Ovary (tissue), 9 donors: Measurements from ENCODE around the gene TMEM192. TPM values are rescaled to one million over a fixed set of nuclear protein-coding genes. Genes with fewer than 3 reads are reported as not detected.
"Not testable (repeated sequence)": the region's sequence is repeated elsewhere in the genome, so short reads cannot be mapped to it uniquely, and the experiment has no call there.

Source experiments
- DNase-seq, 5 donors: peaks; one replicate each; pipeline ENCODE4 v3.0.0-alpha.2; 2019 to 2020
- H3K27ac ChIP-seq, 2 donors: fragments of 200-600 bp; one replicate each; pipeline versions ENCODE4 v1.5.1 to v1.8.0; 2019 to 2022
- H3K27me3 ChIP-seq: fragments of 200-600 bp; one replicate; pipeline ENCODE4 v1.8.0; 2022
- H3K36me3 ChIP-seq: fragments of 200-600 bp; sonication (generic); one replicate; pipeline ENCODE4 v1.5.1; 2019
- H3K4me1 ChIP-seq: one replicate; pipeline ENCODE4 v1.8.1; 2013; ENCODE audit warnings: mild to moderate bottlenecking, moderate library complexity; ENCODE audit not compliant: insufficient read depth
- H3K4me3 ChIP-seq: fragments of 200-600 bp; sonication (generic); one replicate; pipeline ENCODE4 v1.5.1; 2017
- H3K9me3 ChIP-seq, 2 donors: fragments of 200-600 bp in 1 of 2; sonication (generic) in 1 of 2; one replicate each; pipeline versions ENCODE4 v1.5.1 to v1.8.1; 2013 to 2019; ENCODE audit warnings: mild to moderate bottlenecking in 1 of 2, moderate library complexity in 1 of 2
- EP300 ChIP-seq: sonication (generic); formaldehyde crosslinking; IDR thresholded peaks from one replicate; pipeline ENCODE4 v1.6.1; 2017; ENCODE audit warnings: antibody characterized with exemption
- POLR2A ChIP-seq: fragments of 450-650 bp; IDR thresholded peaks from one replicate; pipeline ENCODE4 v1.6.1; 2017; ENCODE audit warnings: antibody characterized with exemption, mild to moderate bottlenecking, moderate library complexity
- WGBS, 3 donors: extraction: QIAGEN DNeasy Blood & Tissue Kit in 1 of 3; methylation state at CpG; one replicate each; pipeline versions ENCODE4 v1.1.5 to v1.1.7; 2013 to 2017; 5-methylcytosine and 5-hydroxymethylcytosine counted together
- intact Hi-C, 4 donors: fragments of 100-400 bp; cut with DNase I; formaldehyde crosslinking; loops; one replicate each; pipeline versions ENCODE4 v1.11.0 to v1.15.1; 2022 to 2023
- polyA plus RNA-seq, 2 donors: library from polyadenylated mRNA; stranded (reverse); fragments of 200-250 nt in 1 of 2; fragments of 350-450 nt in 1 of 2; fragmentation: Illumina TruSeq in 1 of 2; extraction: RNeasy Lipid Tissue Mini Kit (QIAGEN cat#74804) in 1 of 2; gene quantifications; one replicate each; pipeline ENCODE4 v1.2.3, GENCODE V29; 2013 to 2014
- total RNA-seq, 7 donors: library from RNA; depleted of rRNA in 2 of 7; stranded (reverse); fragments of >200 nt in 2 of 7; fragmentation: NEBNext Ultra II Directional in 3 of 7; extraction: Animal tissue kit (Norgen Biotek cat#: 25700) in 3 of 7; gene quantifications; one replicate each; pipeline versions ENCODE4 v1.1.0 to v1.2.4, GENCODE V29; 2016 to 2023
- TF ChIP-seq, protein P1 (sequence below), 3 donors: fragments of 450-650 bp in 2 of 3; fragments of 200-600 bp in 1 of 3; IDR thresholded peaks; one replicate each; pipeline versions ENCODE4 v1.5.1 to v1.8.0; 2016 to 2022; ENCODE audit warnings: antibody characterized with exemption in 3 of 3, mild to moderate bottlenecking in 1 of 3
- donor health status: DM: no; HTN: no; CAD: no; lungs with moderate emphysema.
- donor health status: DM: no; HTN: no; CAD: no.
- donor health status: Bipolar disorder and iron deficiency.
- donor health status: DM: yes; HTN: yes; CAD: no.
- donor health status: DM: no; HTN: no; CAD: no.
- donor health status: DM: yes; HTN: yes; CAD: no.

Gene TMEM192
- total and polyA plus RNA-seq, 9 donors = 16.7 to 40.8 (median 25.3) TPM

DNA sequence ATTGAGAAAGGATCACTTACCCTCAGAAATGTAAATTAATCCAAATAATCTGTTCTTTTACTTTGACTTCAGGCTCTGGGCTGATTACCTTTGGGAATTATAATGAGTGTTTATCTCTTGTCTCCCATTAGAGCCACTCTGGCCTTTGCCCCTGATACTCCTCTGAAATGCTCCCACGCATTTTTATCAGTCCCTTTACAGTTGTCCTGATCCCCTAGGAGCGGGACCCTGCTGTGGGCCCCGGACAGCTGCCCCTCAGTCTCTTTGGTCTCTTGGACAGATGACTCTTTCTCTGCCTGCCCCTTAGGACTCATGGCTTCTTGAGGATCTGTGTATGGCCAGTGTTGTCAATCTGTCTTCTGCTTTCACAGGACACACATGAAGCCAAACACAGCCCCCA, 60.0 kb downstream of the TMEM192 start:
- no peak overlapping the region for H3K27ac ChIP-seq
- H3K9me3 ChIP-seq = no peaks in the 10 kb centered on the region
- DNase-seq = no peak
- H3K27me3 ChIP-seq = no peaks in the 10 kb centered on the region
- no peaks in the 10 kb centered on the region for H3K36me3 ChIP-seq
- TF ChIP-seq, protein P1, sequence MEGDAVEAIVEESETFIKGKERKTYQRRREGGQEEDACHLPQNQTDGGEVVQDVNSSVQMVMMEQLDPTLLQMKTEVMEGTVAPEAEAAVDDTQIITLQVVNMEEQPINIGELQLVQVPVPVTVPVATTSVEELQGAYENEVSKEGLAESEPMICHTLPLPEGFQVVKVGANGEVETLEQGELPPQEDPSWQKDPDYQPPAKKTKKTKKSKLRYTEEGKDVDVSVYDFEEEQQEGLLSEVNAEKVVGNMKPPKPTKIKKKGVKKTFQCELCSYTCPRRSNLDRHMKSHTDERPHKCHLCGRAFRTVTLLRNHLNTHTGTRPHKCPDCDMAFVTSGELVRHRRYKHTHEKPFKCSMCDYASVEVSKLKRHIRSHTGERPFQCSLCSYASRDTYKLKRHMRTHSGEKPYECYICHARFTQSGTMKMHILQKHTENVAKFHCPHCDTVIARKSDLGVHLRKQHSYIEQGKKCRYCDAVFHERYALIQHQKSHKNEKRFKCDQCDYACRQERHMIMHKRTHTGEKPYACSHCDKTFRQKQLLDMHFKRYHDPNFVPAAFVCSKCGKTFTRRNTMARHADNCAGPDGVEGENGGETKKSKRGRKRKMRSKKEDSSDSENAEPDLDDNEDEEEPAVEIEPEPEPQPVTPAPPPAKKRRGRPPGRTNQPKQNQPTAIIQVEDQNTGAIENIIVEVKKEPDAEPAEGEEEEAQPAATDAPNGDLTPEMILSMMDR (IDR thresholded peaks at IDR 0.05) = no peak
- TF ChIP-seq EP300 (no peak), POLR2A (no peak)
- H3K4me3 ChIP-seq = no peak overlapping the region
- intact Hi-C loops = no loop called here
- WGBS, 3 donors = 19 to 46% (median 29%) methylated on average over 3 of the region's 3 CpGs
- no peaks in the 10 kb centered on the region for H3K4me1 ChIP-seq

DNA sequence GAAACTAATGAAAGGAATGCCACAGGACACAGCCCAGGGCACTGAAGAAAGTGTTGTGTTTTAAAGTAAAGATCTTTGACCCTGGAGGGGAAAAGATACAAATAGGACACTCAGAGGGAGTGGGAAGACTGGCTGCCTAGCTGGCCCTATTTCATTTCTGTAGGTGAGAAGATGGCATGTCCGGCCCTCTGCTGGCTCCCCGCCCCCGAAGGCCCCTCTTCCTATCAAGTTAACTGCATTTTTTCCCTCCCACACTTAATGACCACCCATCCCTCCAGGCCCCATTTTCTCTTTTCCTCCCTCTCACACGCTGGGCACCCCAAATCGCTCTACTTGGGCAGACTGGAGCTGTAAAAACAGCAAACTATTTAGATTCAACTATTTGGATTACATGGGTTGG, 64.5 kb downstream of the TMEM192 start:
- TF ChIP-seq POLR2A (no peak), EP300 (no peak)
- TF ChIP-seq, protein P1 (IDR thresholded peaks at IDR 0.05) = no peak
- H3K4me1 ChIP-seq = no peaks in the 10 kb centered on the region
- no peaks in the 10 kb centered on the region for H3K27me3 ChIP-seq
- H3K9me3 ChIP-seq = no peaks in the 10 kb centered on the region
- H3K27ac ChIP-seq = no peak overlapping the region
- H3K4me3 ChIP-seq = no peak overlapping the region
- DNase-seq = no peak
- H3K36me3 ChIP-seq = no peaks in the 10 kb centered on the region
- intact Hi-C loops = no loop called here
- WGBS, 3 donors = 59 to 68% (median 60%) methylated on average over 5 of the region's 5 CpGs

DNA sequence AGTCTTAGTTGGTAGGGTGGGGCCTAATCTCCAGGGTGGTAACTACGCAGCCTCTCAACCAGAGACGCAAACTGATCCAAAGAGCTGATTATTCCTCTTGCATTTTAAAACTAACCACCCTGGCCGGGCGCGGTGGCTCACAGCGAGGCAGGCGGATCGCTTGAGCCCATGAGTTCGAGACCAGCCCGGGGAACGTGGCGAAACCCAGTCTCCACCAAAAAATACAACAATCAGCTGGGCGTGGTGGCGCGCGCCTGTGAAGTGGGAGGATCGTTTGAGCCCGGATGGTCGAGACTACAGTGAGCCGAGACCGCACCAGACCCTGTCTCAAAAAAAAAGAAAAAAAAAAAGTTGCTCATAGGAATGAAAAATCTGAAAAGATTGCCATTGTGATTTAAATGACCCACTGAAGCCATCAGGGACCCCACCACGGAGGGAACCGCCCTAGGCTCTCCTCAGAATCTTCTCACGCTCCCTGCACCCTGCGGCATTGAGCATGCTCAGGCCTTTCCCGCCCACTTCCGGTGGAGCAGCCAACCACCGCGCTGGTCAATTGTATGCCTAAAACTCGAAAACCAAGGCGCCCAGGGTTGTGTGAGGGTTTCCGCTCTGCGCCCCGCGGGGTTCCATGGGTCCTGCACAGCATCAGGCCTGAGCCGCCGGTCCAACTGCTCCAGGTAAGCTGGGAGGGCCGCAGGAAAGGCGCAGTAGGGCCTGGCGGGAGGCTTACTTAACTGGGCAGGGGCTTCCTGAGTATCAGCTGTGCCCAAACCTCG, 81.0 kb downstream of the TMEM192 start, which contains the start of gene TRIM60:
TRIM60 (plus strand) TSS at position 564 of the 776 bp plus-strand sequence. CDS start 8,074 bp downstream, outside the sequence.
- Histone ChIP-seq H3K9me3 (no peaks in the 10 kb centered on the region), H3K4me1 (no peaks in the 10 kb centered on the region), H3K27ac (no peak within 1 kb of the TSS), H3K4me3 (no peak within 1 kb of the TSS), H3K27me3 (no peaks in the 10 kb centered on the region), H3K36me3 (no peaks in the 10 kb centered on the region)
- no peak for TF ChIP-seq POLR2A
- TF ChIP-seq, protein P1 (IDR thresholded peaks at IDR 0.05) = no peak
- TF ChIP-seq EP300 = no peak
- no peak for DNase-seq
- intact Hi-C loops = no loop called here
- 95 to 96% (median 95%) methylated on average over 41 of the region's 41 CpGs for WGBS, 3 donors

DNA sequence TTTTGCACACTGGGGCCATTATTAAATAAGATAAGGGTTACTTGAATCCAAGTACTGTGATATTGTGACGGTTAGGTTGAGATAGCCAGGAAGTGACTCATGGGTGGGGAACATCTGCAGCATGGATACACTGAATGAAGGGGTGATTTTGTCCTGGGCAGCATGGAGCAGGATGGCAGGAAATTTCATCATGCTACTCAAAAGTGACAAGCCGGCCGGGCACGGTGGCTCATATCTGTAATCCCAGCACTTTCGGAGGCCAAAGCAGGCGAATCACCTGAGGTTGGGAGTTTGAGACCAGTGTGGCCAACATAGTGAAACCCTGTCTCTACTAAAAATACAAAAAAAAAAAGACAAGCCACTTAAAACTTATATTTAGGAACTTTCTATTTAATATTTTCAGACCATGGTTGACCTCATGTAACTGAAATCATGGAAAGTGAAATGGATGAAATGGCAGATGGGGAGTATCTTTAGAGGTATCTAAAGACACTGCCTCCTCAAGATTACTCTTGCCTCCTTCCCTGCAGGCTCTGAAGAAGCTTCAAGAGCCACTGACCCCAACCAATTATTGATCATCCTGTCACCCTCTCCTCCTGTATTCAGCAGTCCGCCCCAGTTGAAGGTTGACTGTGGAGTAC, 84.8 kb downstream of the TMEM192 start:
- no peaks in the 10 kb centered on the region for H3K9me3 ChIP-seq
- DNase-seq = no peak
- TF ChIP-seq, protein P1 (IDR thresholded peaks at IDR 0.05) = no peak
- TF ChIP-seq POLR2A = no peak
- H3K4me3 ChIP-seq = no peak overlapping the region
- H3K27ac ChIP-seq = no peak overlapping the region
- intact Hi-C loops = no loop called here
- no peaks in the 10 kb centered on the region for H3K36me3 ChIP-seq
- no peaks in the 10 kb centered on the region for H3K4me1 ChIP-seq
- H3K27me3 ChIP-seq = no peaks in the 10 kb centered on the region
- WGBS, 3 donors = 80 to 86% (median 84%) methylated on average over 7 of the region's 7 CpGs

DNA sequence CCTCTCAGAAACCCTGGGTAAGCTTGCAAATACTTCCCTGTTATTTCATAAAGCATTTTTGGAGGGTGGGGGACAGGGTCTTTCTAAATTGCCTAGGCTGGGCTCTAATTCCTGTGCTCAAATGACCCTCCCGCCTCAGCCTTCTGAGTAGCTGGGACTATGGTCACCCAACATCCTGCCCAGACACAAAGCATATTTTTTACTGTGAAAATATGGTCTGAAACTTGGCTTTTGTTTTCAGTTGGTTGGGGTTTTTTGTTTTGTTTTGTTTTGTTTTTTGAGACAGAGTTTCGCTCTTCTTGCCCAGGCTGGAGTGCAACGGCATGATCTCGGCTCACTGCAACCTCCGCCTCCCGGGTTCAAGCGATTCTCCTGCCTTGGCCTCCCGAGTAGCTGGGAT, 86.9 kb downstream of the TMEM192 start:
- H3K4me3 ChIP-seq, H3K27ac ChIP-seq, H3K9me3 ChIP-seq, DNase-seq, intact Hi-C loops, H3K4me1 ChIP-seq, H3K36me3 ChIP-seq, H3K27me3 ChIP-seq: not testable (repeated sequence)
- WGBS, 3 donors = 91 to 96% (median 94%) methylated on average over 8 of the region's 8 CpGs
